BLaER1 treated with 17β-estradiol and CSF1 and Interleukin-3, amounts not matched to agents 10 nM and 100 nM (cell line): ENCODE results near the gene MIPEP.
A peak's percentile ranks its signal among the peaks of the same experiment; 100 is the strongest.

Experiments
- H3K27ac ChIP-seq, 11 experiments: shearing (Covaris generic); formaldehyde crosslinking; 2 replicates each; pipeline ENCODE4 v1.8.1; 2022
- H3K27me3 ChIP-seq, 11 experiments: shearing (Covaris generic); formaldehyde crosslinking; 2 replicates each; pipeline ENCODE4 v1.8.1; 2022
- H3K36me3 ChIP-seq, 11 experiments: shearing (Covaris generic); formaldehyde crosslinking; 2 replicates each; pipeline ENCODE4 v1.8.1; 2022
- H3K4me1 ChIP-seq, 10 experiments: shearing (Covaris generic); formaldehyde crosslinking; 2 replicates each; pipeline ENCODE4 v1.8.1; 2022
- H3K4me2 ChIP-seq, 11 experiments: shearing (Covaris generic); formaldehyde crosslinking; 2 replicates each; pipeline ENCODE4 v1.8.1; 2022
- H3K4me3 ChIP-seq, 10 experiments: shearing (Covaris generic); formaldehyde crosslinking; 2 replicates each; pipeline ENCODE4 v1.8.1; 2022
- H3K9ac ChIP-seq, 11 experiments: shearing (Covaris generic); formaldehyde crosslinking; 2 replicates each; pipeline ENCODE4 v1.8.1; 2022
- H3K9me3 ChIP-seq, 11 experiments: shearing (Covaris generic); formaldehyde crosslinking; replicated peaks in 1 of 11; 2 replicates each; pipeline ENCODE4 v1.8.1; 2022
- H4K20me1 ChIP-seq, 11 experiments: shearing (Covaris generic); formaldehyde crosslinking; 2 replicates each; pipeline ENCODE4 v1.8.1; 2022
- Cebpa-rat ChIP-seq, 11 experiments: shearing (Covaris generic); IDR thresholded peaks; 2 replicates each; pipeline ENCODE4 v1.8.1; 2022

Gene MIPEP

DNA sequence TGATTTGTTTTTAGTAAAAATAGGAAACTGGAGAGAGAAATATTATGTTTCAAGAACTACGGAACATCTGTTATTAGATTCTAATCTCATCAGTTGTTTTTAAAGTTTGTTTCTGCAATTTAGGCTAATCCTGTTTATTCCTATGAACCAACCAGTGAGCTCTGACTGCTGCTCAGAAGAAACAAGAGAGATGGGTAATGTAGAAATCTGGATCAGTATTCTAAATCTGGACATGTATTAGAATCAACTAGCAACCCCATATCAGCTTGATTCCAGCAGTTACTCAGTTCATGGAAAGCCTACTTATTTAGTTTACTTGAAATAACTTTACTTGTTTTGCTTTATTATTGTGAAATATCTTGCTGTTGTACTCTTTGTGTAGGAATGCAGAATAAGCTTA is 203.8 kb downstream of the MIPEP start:
- H3K4me1 ChIP-seq, result no peaks in the 10 kb centered on the region
- H3K4me2 ChIP-seq, result no peak overlapping the region
- H3K9me3 ChIP-seq, result peaks cover 28 to 46% (median 38%) of the 10 kb centered on the region in 11 experiments
- no peak overlapping the region for H3K27ac ChIP-seq
- no peaks in the 10 kb centered on the region for H3K27me3 ChIP-seq
- H3K36me3 ChIP-seq, result no peaks in the 10 kb centered on the region
- no peak overlapping the region for H3K4me3 ChIP-seq
- no peaks in the 10 kb centered on the region for H4K20me1 ChIP-seq
- TF ChIP-seq Cebpa-rat (IDR thresholded peaks at IDR 0.05), result 0 out of 22 replicates have a peak, but pooled peaks of 1 of the 11 experiments have one; percentile 22
- H3K9ac ChIP-seq, result no peak overlapping the region

DNA sequence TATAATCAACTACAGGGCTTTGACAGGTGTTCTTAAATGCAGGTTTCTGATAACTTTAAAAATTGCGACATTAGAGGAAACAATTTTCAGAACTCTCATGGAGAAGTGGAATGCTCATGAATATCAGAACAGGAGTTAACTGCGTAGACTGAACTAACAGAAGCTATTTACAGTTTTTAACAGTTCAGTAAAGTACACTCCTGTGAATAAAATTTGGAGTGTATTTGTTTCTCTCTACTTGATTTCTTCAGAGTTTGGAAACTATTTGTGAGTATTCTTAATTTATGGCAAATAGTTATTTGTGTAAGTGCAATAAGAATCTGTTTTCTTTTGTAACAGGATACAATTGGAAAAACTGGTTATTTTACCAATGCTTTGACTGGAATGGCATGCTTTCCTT is 204.6 kb downstream of the MIPEP start:
- no peaks in the 10 kb centered on the region for H4K20me1 ChIP-seq
- peaks cover 28 to 46% (median 38%) of the 10 kb centered on the region in 11 experiments for H3K9me3 ChIP-seq
- no peak for TF ChIP-seq Cebpa-rat (IDR thresholded peaks at IDR 0.05)
- no peaks in the 10 kb centered on the region for H3K27me3 ChIP-seq
- no peak overlapping the region for H3K4me2 ChIP-seq
- no peaks in the 10 kb centered on the region for H3K4me1 ChIP-seq
- H3K9ac ChIP-seq, result no peak overlapping the region
- H3K4me3 ChIP-seq, result no peak overlapping the region
- H3K36me3 ChIP-seq, result no peaks in the 10 kb centered on the region
- H3K27ac ChIP-seq, result no peak overlapping the region

DNA sequence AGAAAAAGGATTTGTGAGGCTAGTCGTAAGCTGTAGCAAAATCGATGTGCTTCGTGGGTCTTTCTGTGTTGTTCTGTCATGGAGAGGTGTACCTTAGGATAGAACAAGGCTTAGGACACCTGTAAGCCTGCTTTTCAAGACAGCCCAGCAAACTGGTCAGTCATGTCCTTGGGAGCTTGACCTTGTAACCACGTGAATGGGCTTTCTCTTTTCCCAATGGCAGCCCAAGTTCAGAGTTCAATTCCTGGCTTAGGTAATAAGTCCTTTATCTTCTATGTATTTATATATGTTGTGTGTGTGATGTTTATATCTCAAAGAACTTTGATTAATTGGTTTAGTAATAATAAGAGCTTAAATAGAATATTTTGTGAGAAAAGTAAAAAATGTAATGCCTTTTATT is 206.1 kb downstream of the MIPEP start:
- no peaks in the 10 kb centered on the region for H3K27me3 ChIP-seq
- TF ChIP-seq Cebpa-rat (IDR thresholded peaks at IDR 0.05), result no peak
- H3K36me3 ChIP-seq, result no peaks in the 10 kb centered on the region
- no peak overlapping the region for H3K4me2 ChIP-seq
- H3K27ac ChIP-seq, result no peak overlapping the region
- no peaks in the 10 kb centered on the region for H3K4me1 ChIP-seq
- H4K20me1 ChIP-seq, result no peaks in the 10 kb centered on the region
- H3K9me3 ChIP-seq, result peaks cover 28 to 50% (median 38%) of the 10 kb centered on the region in 11 experiments
- no peak overlapping the region for H3K4me3 ChIP-seq
- H3K9ac ChIP-seq, result no peak overlapping the region

DNA sequence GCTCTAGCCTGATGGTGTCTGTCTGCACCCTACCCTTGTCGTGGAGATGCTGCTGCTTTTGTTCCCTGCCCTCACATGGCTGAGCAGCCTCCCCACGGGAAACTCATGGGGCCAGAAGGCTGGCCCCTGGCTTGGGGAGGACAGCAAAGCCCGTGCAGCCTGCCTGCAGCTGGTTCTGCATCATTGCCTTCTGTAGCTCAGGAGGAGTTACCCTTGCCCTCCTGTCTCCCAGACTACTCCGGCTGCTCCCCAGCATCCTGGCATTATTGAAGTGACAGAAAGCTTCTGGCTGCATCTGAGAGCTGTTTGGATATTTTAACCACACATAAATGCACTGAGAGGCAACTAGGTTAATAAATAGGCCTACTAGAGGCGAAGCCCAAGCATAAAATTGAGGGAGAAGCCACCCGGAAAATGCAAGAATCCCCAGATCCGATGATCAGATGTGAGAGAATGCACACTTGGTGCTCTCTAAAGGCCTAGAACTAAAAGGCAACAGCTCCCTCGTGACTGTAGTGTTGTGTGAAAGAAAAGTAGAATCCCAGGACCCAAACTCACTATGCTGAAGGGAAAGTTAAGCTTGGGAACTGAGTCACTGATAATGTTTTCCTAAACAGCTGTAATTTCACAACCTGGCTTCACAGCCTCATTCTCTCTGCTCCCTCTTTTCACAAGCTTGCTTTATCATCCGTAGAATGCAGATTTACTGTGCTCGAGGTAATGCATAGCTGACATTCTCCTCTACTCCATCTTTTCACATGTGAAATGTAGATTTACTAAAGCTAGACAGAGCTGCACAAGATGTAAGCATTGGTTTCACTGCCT is 208.1 kb downstream of the MIPEP start:
- no peak overlapping the region for H3K9ac ChIP-seq
- no peaks in the 10 kb centered on the region for H3K36me3 ChIP-seq
- H3K4me1 ChIP-seq, result no peaks in the 10 kb centered on the region
- no peak overlapping the region for H3K27ac ChIP-seq
- H3K27me3 ChIP-seq, result no peaks in the 10 kb centered on the region
- TF ChIP-seq Cebpa-rat (IDR thresholded peaks at IDR 0.05), result no peak
- H3K9me3 ChIP-seq, result peaks cover 33 to 53% (median 47%) of the 10 kb centered on the region in 11 experiments
- no peak overlapping the region for H3K4me2 ChIP-seq
- H4K20me1 ChIP-seq, result no peaks in the 10 kb centered on the region
- no peak overlapping the region for H3K4me3 ChIP-seq
